CD4-positive, alpha-beta T cell treated with Interleukin-1 beta for 1 hour (primary cell): ENCODE data around the gene ABLIM1.

Experiments used
- DNase-seq, 2 donors: peaks; one replicate each; pipeline ENCODE4 v3.0.0-alpha.2; 2020 to 2022

The ABLIM1 gene

GRCh38 chr10:114482480-114483304 lies 175.4 kb downstream of the ABLIM1 start:
- DNase-seq: no peak

- DNase-seq: no peak
These were observed 177.0 kb downstream of the ABLIM1 start for GRCh38 chr10:114481055-114481454.

- no peak for DNase-seq
These were observed 178.2 kb downstream of the ABLIM1 start for GRCh38 chr10:114479836-114480235.

GRCh38 chr10:114479307-114479706 lies 178.8 kb downstream of the ABLIM1 start:
- no peak for DNase-seq

- no peak for DNase-seq
These were observed 179.8 kb downstream of the ABLIM1 start for GRCh38 chr10:114478281-114478680.

GRCh38 chr10:114477285-114477684 lies 180.8 kb downstream of the ABLIM1 start:
- DNase-seq: no peak

GRCh38 chr10:114474989-114475388 lies 183.1 kb downstream of the ABLIM1 start:
- no peak for DNase-seq

- DNase-seq: no peak
These were observed 184.3 kb downstream of the ABLIM1 start for GRCh38 chr10:114473776-114474175.

- no peak for DNase-seq
These were observed 185.2 kb downstream of the ABLIM1 start for GRCh38 chr10:114472877-114473253.

- DNase-seq: no peak
These were observed 185.9 kb downstream of the ABLIM1 start for GRCh38 chr10:114471906-114472876.

- peak; percentile 71 to 75 for DNase-seq
These were observed 186.8 kb downstream of the ABLIM1 start for GRCh38 chr10:114470956-114471905.

GRCh38 chr10:114470361-114470760 lies 187.7 kb downstream of the ABLIM1 start:
- DNase-seq: no peak

- DNase-seq: peak in 1 of 2 donors; percentile 14
These were observed 199.1 kb downstream of the ABLIM1 start for GRCh38 chr10:114458955-114459354.

GRCh38 chr10:114458216-114458920 lies 199.7 kb downstream of the ABLIM1 start:
- no peak for DNase-seq

- DNase-seq: no peak
These were observed 204.5 kb downstream of the ABLIM1 start for GRCh38 chr10:114453576-114453975.

GRCh38 chr10:114448897-114449296 lies 209.2 kb downstream of the ABLIM1 start:
- DNase-seq: no peak

GRCh38 chr10:114445332-114445731 lies 212.7 kb downstream of the ABLIM1 start:
- DNase-seq: no peak

- no peak for DNase-seq
These were observed 213.3 kb downstream of the ABLIM1 start for GRCh38 chr10:114444819-114445218.

GRCh38 chr10:114442091-114442630 lies 215.9 kb downstream of the ABLIM1 start:
- no peak for DNase-seq

- no peak for DNase-seq
These were observed 217.0 kb downstream of the ABLIM1 start for GRCh38 chr10:114441107-114441506.

GRCh38 chr10:114437473-114438292 lies 220.4 kb downstream of the ABLIM1 start:
- no peak for DNase-seq
